ENCODE measurements around the gene AJAP1. TPM values are rescaled to one million over a fixed set of nuclear protein-coding genes. Genes with fewer than 3 reads are reported as not detected.

AJAP1 gene
- polyA plus RNA-seq, 1 of the 3 experiments (the other 2 are of a cell fraction): not detected

DNA sequence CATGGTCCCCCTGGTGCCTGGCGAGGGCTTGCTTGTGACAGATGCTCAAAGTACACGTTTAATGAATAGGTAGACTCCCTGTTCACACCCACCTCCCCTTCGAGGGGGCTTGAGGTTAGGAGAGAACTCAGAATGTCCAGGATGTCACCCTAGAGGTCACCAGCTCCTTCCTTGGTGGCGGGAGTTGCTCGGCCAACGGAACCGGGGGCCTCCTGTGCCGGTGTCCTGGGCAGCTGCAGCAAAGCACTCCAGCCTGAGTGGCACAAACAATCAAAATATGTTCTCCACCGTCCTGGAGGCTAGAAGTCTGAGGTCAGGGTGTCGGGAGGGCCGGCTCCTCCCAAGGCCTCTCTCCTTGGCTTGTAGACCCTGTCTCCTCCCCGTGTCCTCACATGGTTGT, 71.0 kb downstream of the AJAP1 start (continued):
- no peak for TF ChIP-seq SMC3 (IDR thresholded peaks at IDR 0.05; ENCODE audit: low read depth, low read length)
- no peak for TF ChIP-seq NRF1 (IDR thresholded peaks at IDR 0.05; ENCODE audit: low read depth, low read length)

DNA sequence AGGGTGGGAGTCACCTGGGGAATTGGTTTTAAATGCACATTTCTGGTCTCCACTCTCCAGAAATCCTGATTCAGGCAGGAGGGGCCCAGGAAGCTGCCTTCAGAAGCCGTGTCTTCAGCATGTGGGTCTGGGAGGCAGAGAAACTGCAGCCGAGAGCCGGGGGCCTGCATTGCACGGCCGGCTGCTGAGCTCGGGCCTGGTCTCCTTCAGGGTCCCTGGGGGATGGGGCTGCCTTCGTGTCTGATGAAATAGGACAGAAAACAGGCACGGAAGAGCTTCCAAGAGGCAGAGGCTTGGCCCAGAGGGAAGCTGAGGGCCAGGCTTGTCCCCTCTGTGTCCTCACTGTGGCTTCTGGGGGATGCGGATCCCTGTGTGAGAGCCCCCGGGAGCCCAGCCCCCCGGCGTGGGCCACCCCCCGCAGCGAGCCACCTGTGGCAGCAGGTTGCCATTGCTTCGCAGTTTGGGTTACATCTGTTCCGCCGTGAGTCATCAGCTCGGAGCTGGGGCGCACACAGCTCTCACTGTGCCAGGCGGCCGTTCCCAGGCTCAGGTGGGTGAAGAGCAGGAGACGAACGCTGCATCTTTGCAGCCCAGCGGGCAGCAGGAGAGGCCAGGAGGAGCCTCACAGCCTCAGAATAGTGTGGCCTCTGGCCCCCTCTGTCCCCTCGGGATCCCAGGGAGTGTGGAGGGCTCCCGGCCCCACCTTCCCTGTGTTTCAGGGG, 72.4 kb downstream of the AJAP1 start:
- no peaks in the 10 kb centered on the region for H3K79me2 ChIP-seq (ENCODE audit: insufficient read depth)
- H3K9me3 ChIP-seq: no peaks in the 10 kb centered on the region
- H4K20me1 ChIP-seq (ENCODE audit: insufficient read depth): no peaks in the 10 kb centered on the region
- no peak overlapping the region for H3K4me3 ChIP-seq (ENCODE audit: low read depth in 2 of 2, low read length in 1 of 2)
- peaks cover 0 to 4% of the 10 kb centered on the region in 2 experiments; a peak in 1 of 4 replicates for H3K4me1 ChIP-seq (ENCODE audit: control insufficient read depth in 1 of 2, insufficient read depth in 2 of 2, low read depth in 1 of 2, low read length in 1 of 2)
- no peaks in the 10 kb centered on the region for H3K9me2 ChIP-seq
- no peaks in the 10 kb centered on the region for H3K27me3 ChIP-seq (ENCODE audit: insufficient read depth)
- no peaks in the 10 kb centered on the region for H3F3A ChIP-seq (replicated peaks; ENCODE audit: insufficient read depth)
- POLR2A ChIA-PET: interaction anchor here (0.7 kb wide), 1 partner anchor 9 kb away, joined by 3 read pairs; no protein-coding TSS in a partner anchor
- H3K27ac ChIP-seq (ENCODE audit: low read depth in 2 of 2, low read length in 1 of 2): no peak overlapping the region
- H2AFZ ChIP-seq (ENCODE audit: low read depth): no peak overlapping the region
- H3K4me2 ChIP-seq: no peak overlapping the region
- TF ChIP-seq RAD21 (IDR thresholded peaks at IDR 0.05; ENCODE audit: low read length) (no peak), POLR2AphosphoS5 (IDR thresholded peaks at IDR 0.05; ENCODE audit: low read depth, low read length) (no peak)
- TF ChIP-seq, protein P1, sequence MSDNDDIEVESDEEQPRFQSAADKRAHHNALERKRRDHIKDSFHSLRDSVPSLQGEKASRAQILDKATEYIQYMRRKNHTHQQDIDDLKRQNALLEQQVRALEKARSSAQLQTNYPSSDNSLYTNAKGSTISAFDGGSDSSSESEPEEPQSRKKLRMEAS (IDR thresholded peaks at IDR 0.05; ENCODE audit: low read depth): no peak
- no peaks in the 10 kb centered on the region for H3K36me3 ChIP-seq (replicated peaks in 1 of 2; ENCODE audit: control insufficient read depth in 1 of 2, insufficient read depth in 2 of 2, low read length in 1 of 2)
- peak; percentile 66 for DNase-seq
- CTCF ChIA-PET: interaction anchor here (0.5 to 1.7 kb wide), 3 partner anchors 33 to 899 kb away, joined by 3 to 8 read pairs (median 3); no protein-coding TSS in a partner anchor
- 40% methylated on average over 1 of the region's 26 CpGs for WGBS (ENCODE audit: low lambda C conversion rate)
- no peak overlapping the region for H3K9ac ChIP-seq

DNA sequence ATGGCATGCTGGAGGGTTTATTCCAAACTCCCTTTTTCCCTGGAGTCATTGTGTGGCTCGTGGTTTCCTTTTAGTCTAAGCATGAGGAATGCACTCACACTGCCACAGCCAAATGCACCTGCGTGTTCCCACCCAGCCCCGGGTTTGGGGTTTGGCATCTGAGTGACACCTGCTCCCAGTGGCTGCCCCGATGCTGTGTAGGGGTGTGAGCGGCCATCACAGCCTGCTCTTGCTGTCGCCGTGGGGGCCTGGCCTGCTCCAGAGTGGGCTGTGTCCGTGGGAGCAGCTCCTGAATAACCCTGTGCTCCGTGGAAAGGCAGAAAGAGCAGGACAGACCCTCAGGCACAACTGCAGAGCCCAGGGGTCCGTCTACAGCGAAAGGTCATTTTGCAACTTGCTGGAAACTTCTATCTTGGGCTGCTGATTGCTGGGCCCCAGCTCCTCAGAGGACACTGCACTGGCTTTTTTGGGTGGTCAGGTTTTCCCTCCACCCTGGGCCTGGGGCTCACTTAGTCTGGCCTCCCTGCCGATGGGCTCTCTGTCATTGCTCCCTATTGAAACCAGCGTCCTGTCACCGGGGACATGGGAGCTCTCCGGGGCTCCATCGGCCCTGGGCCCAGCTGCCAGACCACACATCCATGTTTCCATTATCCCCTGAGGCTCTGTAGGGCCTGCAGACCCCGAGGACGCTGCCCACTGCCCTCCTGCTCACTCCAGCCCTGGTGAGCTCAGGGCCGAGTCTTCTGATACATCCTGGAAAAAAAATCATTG, 74.1 kb downstream of the AJAP1 start:
- Histone ChIP-seq H3K4me1 (ENCODE audit: control insufficient read depth in 1 of 2, insufficient read depth in 2 of 2, low read depth in 1 of 2, low read length in 1 of 2) (peaks cover 0 to 4% of the 10 kb centered on the region in 2 experiments; a peak in 1 of 4 replicates), H3K9ac (no peak overlapping the region), H4K20me1 (ENCODE audit: insufficient read depth) (no peaks in the 10 kb centered on the region), H3K79me2 (ENCODE audit: insufficient read depth) (no peaks in the 10 kb centered on the region), H3K4me2 (no peak overlapping the region), H3K9me2 (no peaks in the 10 kb centered on the region), H2AFZ (ENCODE audit: low read depth) (no peak overlapping the region), H3K9me3 (no peaks in the 10 kb centered on the region), H3K36me3 (replicated peaks in 1 of 2; ENCODE audit: control insufficient read depth in 1 of 2, insufficient read depth in 2 of 2, low read length in 1 of 2) (no peaks in the 10 kb centered on the region), H3K4me3 (ENCODE audit: low read depth in 2 of 2, low read length in 1 of 2) (no peak overlapping the region), H3K27ac (ENCODE audit: low read depth in 2 of 2, low read length in 1 of 2) (no peak overlapping the region), H3K27me3 (ENCODE audit: insufficient read depth) (no peaks in the 10 kb centered on the region), H3F3A (replicated peaks; ENCODE audit: insufficient read depth) (no peaks in the 10 kb centered on the region)
- ChIA-PET CTCF (interaction anchor here (0.7 kb wide), 1 partner anchor 72 kb away, joined by 3 read pairs; no protein-coding TSS in a partner anchor), POLR2A (no interaction called here)
- no peak for DNase-seq
- WGBS (ENCODE audit: low lambda C conversion rate): 35% methylated on average over 10 of the region's 19 CpGs
- TF ChIP-seq POLR2AphosphoS5 (IDR thresholded peaks at IDR 0.05; ENCODE audit: low read depth, low read length) (no peak), EP300 (IDR thresholded peaks at IDR 0.05; ENCODE audit: borderline replicate concordance in 1 of 2, low read depth in 1 of 2, low read length in 1 of 2) (no peak), MEF2A (IDR thresholded peaks at IDR 0.05; ENCODE audit: borderline replicate concordance, low read depth) (no peak), SIN3A (IDR thresholded peaks at IDR 0.05; ENCODE audit: borderline replicate concordance, low read depth, low read length) (no peak), FOSL2 (IDR thresholded peaks at IDR 0.05; ENCODE audit: borderline replicate concordance, low read depth) (no peak), MXI1 (IDR thresholded peaks at IDR 0.05; ENCODE audit: low read depth, low read length) (no peak), TCF12 (IDR thresholded peaks at IDR 0.05) (no peak), RFX5 (IDR thresholded peaks at IDR 0.05; ENCODE audit: low read length) (no peak), SMC3 (IDR thresholded peaks at IDR 0.05; ENCODE audit: low read depth, low read length) (no peak), EZH2phosphoT487 (IDR thresholded peaks at IDR 0.05; ENCODE audit: borderline replicate concordance, low read depth) (no peak), FOXM1 (IDR thresholded peaks at IDR 0.05; ENCODE audit: low read depth) (no peak)
- TF ChIP-seq, protein P1 (IDR thresholded peaks at IDR 0.05; ENCODE audit: low read depth): no peak

All from SK-N-SH (cell line).